Liver (tissue), 9 donors: ENCODE data around the gene MINAR2. TPM values are rescaled to one million over a fixed set of nuclear protein-coding genes. Genes with fewer than 3 reads are reported as not detected.

ENCODE experiments used
- DNase-seq: peaks from one replicate; pipeline ENCODE4 v3.0.0-alpha.2; 2017; ENCODE audit warnings: low spot score
- H3K27ac ChIP-seq, 2 donors: one replicate each; pipeline ENCODE4 v1.7.0; 2013; ENCODE audit warnings: inconsistent platforms in 2 of 2, low read length in 2 of 2, control low read depth in 1 of 2, low read depth in 1 of 2, mild to moderate bottlenecking in 1 of 2
- H3K27me3 ChIP-seq, 4 donors: one replicate each; pipeline versions ENCODE4 v1.6.1 to v1.7.0; 2013; ENCODE audit warnings: low read length in 3 of 4, inconsistent platforms in 1 of 4, mild to moderate bottlenecking in 1 of 4, moderate library complexity in 1 of 4; ENCODE audit not compliant: control insufficient read depth in 4 of 4, insufficient read depth in 4 of 4
- H3K36me3 ChIP-seq, 4 donors: one replicate each; pipeline versions ENCODE4 v1.6.1 to v1.7.0; 2013; ENCODE audit warnings: low read length in 3 of 4, mild to moderate bottlenecking in 3 of 4, low read depth in 1 of 4, moderate library complexity in 1 of 4; ENCODE audit not compliant: control insufficient read depth in 4 of 4, insufficient read depth in 3 of 4
- H3K4me1 ChIP-seq, 4 donors: one replicate each; pipeline versions ENCODE4 v1.6.1 to v1.7.0; 2013; ENCODE audit warnings: low read length in 3 of 4, mild to moderate bottlenecking in 3 of 4, moderate library complexity in 1 of 4; ENCODE audit not compliant: control insufficient read depth in 4 of 4, insufficient read depth in 4 of 4
- H3K4me3 ChIP-seq, 3 donors: one replicate each; pipeline versions ENCODE4 v1.6.1 to v1.7.0; 2013; ENCODE audit warnings: low read length in 3 of 3, control low read depth in 1 of 3, low read depth in 1 of 3, mild to moderate bottlenecking in 1 of 3
- H3K9ac ChIP-seq, 2 donors: one replicate each; pipeline ENCODE4 v1.7.0; 2013; ENCODE audit warnings: low read length in 2 of 2, mild to moderate bottlenecking in 2 of 2, moderate library complexity in 2 of 2, control low read depth in 1 of 2, low read depth in 1 of 2
- H3K9me3 ChIP-seq, 4 donors: one replicate each; pipeline versions ENCODE4 v1.6.1 to v1.7.0; 2013; ENCODE audit warnings: low read length in 3 of 4; ENCODE audit not compliant: control insufficient read depth in 4 of 4
- ATF3 ChIP-seq: IDR thresholded peaks from 2 replicates; pipeline ENCODE4 v1.6.1; 2016; ENCODE audit warnings: antibody characterized with exemption
- CTCF ChIP-seq: fragments of 150-350 bp; IDR thresholded peaks from 2 replicates; pipeline ENCODE4 v1.5.1; 2017; ENCODE audit warnings: improper control_type of control experiment, low read depth, low read length; ENCODE audit not compliant: missing input control
- EGR1 ChIP-seq, 2 donors: IDR thresholded peaks; 2 replicates each; pipeline ENCODE4 v1.6.1; 2016 to 2018; ENCODE audit warnings: antibody characterized with exemption in 2 of 2, low read depth in 2 of 2
- FOXA1 ChIP-seq: IDR thresholded peaks from 2 replicates; pipeline ENCODE4 v1.6.1; 2016; ENCODE audit warnings: antibody characterized with exemption
- FOXA2 ChIP-seq: IDR thresholded peaks from 2 replicates; pipeline ENCODE4 v1.6.1; 2016; ENCODE audit warnings: antibody characterized with exemption
- GABPA ChIP-seq, 2 donors: IDR thresholded peaks in 1 of 2; conservative IDR thresholded peaks in 1 of 2; 2 replicates each; pipeline ENCODE4 v1.6.1; 2016; ENCODE audit warnings: antibody characterized with exemption in 2 of 2, mild to moderate bottlenecking in 1 of 2, moderate library complexity in 1 of 2
- HNF4A ChIP-seq, 2 donors: conservative IDR thresholded peaks; 2 replicates each; pipeline ENCODE4 v1.6.1; 2016; ENCODE audit warnings: antibody characterized with exemption in 2 of 2, mild to moderate bottlenecking in 2 of 2
- HNF4G ChIP-seq: IDR thresholded peaks from 2 replicates; pipeline ENCODE4 v1.6.1; 2016; ENCODE audit warnings: antibody characterized with exemption
- JUND ChIP-seq, 2 donors: IDR thresholded peaks; 2 replicates each; pipeline ENCODE4 v1.6.1; 2016; ENCODE audit warnings: antibody characterized with exemption in 2 of 2
- MAX ChIP-seq: IDR thresholded peaks from 2 replicates; pipeline ENCODE4 v1.6.1; 2016; ENCODE audit warnings: antibody characterized with exemption
- NR2F2 ChIP-seq: IDR thresholded peaks from 2 replicates; pipeline ENCODE4 v1.6.1; 2016; ENCODE audit warnings: antibody characterized with exemption
- RAD21 ChIP-seq, 2 donors: IDR thresholded peaks; 2 replicates each; pipeline ENCODE4 v1.6.1; 2016; ENCODE audit warnings: antibody characterized with exemption in 2 of 2, mild to moderate bottlenecking in 2 of 2
- REST ChIP-seq: IDR thresholded peaks from 2 replicates; pipeline ENCODE4 v1.6.1; 2016; ENCODE audit warnings: antibody characterized with exemption, mild to moderate bottlenecking
- RXRA ChIP-seq, 2 donors: IDR thresholded peaks; 2 replicates each; pipeline ENCODE4 v1.6.1; 2017 to 2018; ENCODE audit warnings: antibody characterized with exemption in 2 of 2, mild to moderate bottlenecking in 1 of 2
- SP1 ChIP-seq: IDR thresholded peaks from 2 replicates; pipeline ENCODE4 v1.6.1; 2018; ENCODE audit warnings: antibody characterized with exemption, mild to moderate bottlenecking
- TAF1 ChIP-seq: conservative IDR thresholded peaks from 2 replicates; pipeline ENCODE4 v1.6.1; 2016; ENCODE audit warnings: antibody characterized with exemption, mild to moderate bottlenecking
- YY1 ChIP-seq: IDR thresholded peaks from 2 replicates; pipeline ENCODE4 v1.6.1; 2016; ENCODE audit warnings: antibody characterized with exemption, mild to moderate bottlenecking
- ZBTB33 ChIP-seq: IDR thresholded peaks from 2 replicates; pipeline ENCODE4 v1.6.1; 2016; ENCODE audit warnings: antibody characterized with exemption
- WGBS: extraction: QIAGEN DNeasy Blood & Tissue Kit; methylation state at CpG from one replicate; pipeline ENCODE4 v1.1.7; 2013; 5-methylcytosine and 5-hydroxymethylcytosine counted together
- polyA plus RNA-seq, 2 donors: library from polyadenylated mRNA; stranded (reverse) in 1 of 2; unstranded in 1 of 2; fragments of 200-250 nt in 1 of 2; fragments of >200 nt in 1 of 2; fragmentation: Nextera tagmentation in 1 of 2; extraction: Ambion mirVana in 1 of 2; gene quantifications; one replicate each; pipeline versions ENCODE4 v1.2.1 to v1.2.3, GENCODE V29; 2013 to 2015
- total RNA-seq, 2 donors: library from RNA; depleted of rRNA; stranded (reverse); fragments of >200 nt; gene quantifications; one replicate each; pipeline ENCODE4 v1.2.3, GENCODE V29; 2014
- donor health status: healthy.
- donor health status: healthy.
- donor health status: healthy.
- donor health status: healthy.
- donor health status: healthy.

Gene MINAR2
- total and polyA plus RNA-seq, 4 donors = not detected

- Histone ChIP-seq H3K4me1 (no peaks in the 10 kb centered on the region), H3K36me3 (no peaks in the 10 kb centered on the region), H3K27me3 (no peaks in the 10 kb centered on the region), H3K9ac (no peak overlapping the region), H3K4me3 (no peak overlapping the region), H3K27ac (no peak overlapping the region), H3K9me3 (no peaks in the 10 kb centered on the region)
- DNase-seq = peak; percentile 38
- TF ChIP-seq HNF4A (conservative IDR thresholded peaks at IDR 0.05) (no peak), CTCF (peak; percentile 79), RAD21 (IDR thresholded peaks at IDR 0.05) (peak; percentile 89 to 92), FOXA2 (peak; percentile 12)
- 34% methylated on average over 9 of the region's 9 CpGs for WGBS
Observed at GRCh38 chr5:129771058-129771838, 23.4 kb downstream of the MINAR2 start.

- 84% methylated on average over 5 of the region's 5 CpGs for WGBS
- no peak overlapping the region for H3K27ac ChIP-seq
Observed at GRCh38 chr5:129773376-129773775, 25.5 kb downstream of the MINAR2 start.

More at GRCh38 chr5:129773376-129773775, 25.5 kb downstream of the MINAR2 start:
- no peaks in the 10 kb centered on the region for H3K27me3 ChIP-seq
- no peak for TF ChIP-seq EGR1 (IDR thresholded peaks at IDR 0.05; ENCODE audit: low read depth in 2 of 2)
- TF ChIP-seq GABPA (IDR thresholded peaks at IDR 0.05 in 1 of 2, conservative IDR thresholded peaks at IDR 0.05 in 1 of 2) = no peak
- TF ChIP-seq HNF4A (conservative IDR thresholded peaks at IDR 0.05) = no peak
- no peak for TF ChIP-seq RAD21 (IDR thresholded peaks at IDR 0.05)
- TF ChIP-seq TAF1 = no peak
- TF ChIP-seq FOXA1 = no peak
- no peak for TF ChIP-seq REST
- TF ChIP-seq ATF3 = no peak
- TF ChIP-seq RXRA (IDR thresholded peaks at IDR 0.05) = no peak
- no peak for TF ChIP-seq FOXA2
- TF ChIP-seq NR2F2 = no peak
- TF ChIP-seq HNF4G = no peak
- TF ChIP-seq ZBTB33 = no peak
- TF ChIP-seq CTCF = no peak
- no peak for TF ChIP-seq YY1
- TF ChIP-seq SP1 = no peak
- no peak for TF ChIP-seq JUND (IDR thresholded peaks at IDR 0.05)
- no peak for TF ChIP-seq MAX
- H3K4me3 ChIP-seq = no peak overlapping the region
- H3K9ac ChIP-seq = no peak overlapping the region
- no peak for DNase-seq
- no peaks in the 10 kb centered on the region for H3K9me3 ChIP-seq
- H3K36me3 ChIP-seq = no peaks in the 10 kb centered on the region
- no peaks in the 10 kb centered on the region for H3K4me1 ChIP-seq
